ENCODE results near the gene NANS.
"Not testable (repeated sequence)": the region's sequence is repeated elsewhere in the genome, so short reads cannot be mapped to it uniquely, and the experiment has no call there.

The NANS gene

GRCh38 chr9:98039607-98040017 is 16.9 kb upstream of the NANS start:
- DNase-seq, result no peak

DNA sequence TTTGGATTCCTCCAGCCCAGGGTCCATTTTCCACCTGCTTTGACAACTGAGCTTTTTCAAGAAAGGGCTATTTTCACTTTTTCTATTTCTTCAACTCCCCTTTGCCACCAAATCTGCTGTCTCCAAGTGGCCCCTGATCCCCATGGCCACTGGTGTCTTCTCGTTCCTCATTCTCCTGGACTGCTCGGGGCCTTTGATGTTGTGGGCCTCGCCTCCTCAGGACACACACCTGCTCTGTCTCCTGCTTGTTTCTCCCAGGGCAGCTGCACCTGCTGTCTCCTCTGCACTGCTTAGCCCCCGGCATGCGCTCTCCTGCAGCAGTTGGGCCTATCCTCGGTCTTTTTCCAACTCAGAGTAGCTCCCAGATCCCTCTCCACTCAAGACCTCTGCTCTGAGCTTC is 16.3 kb upstream of the NANS start:
- DNase-seq, result no peak

- no peak for DNase-seq
Observed at GRCh38 chr9:98043915-98044314, 12.6 kb upstream of the NANS start.

GRCh38 chr9:98045234-98046179 is 11.0 kb upstream of the NANS start:
- peak; percentile 73 for DNase-seq

GRCh38 chr9:98046180-98046543 is 10.4 kb upstream of the NANS start:
- DNase-seq, result no peak

- DNase-seq, result no peak
Observed at GRCh38 chr9:98047002-98047401, 9.5 kb upstream of the NANS start.

DNA sequence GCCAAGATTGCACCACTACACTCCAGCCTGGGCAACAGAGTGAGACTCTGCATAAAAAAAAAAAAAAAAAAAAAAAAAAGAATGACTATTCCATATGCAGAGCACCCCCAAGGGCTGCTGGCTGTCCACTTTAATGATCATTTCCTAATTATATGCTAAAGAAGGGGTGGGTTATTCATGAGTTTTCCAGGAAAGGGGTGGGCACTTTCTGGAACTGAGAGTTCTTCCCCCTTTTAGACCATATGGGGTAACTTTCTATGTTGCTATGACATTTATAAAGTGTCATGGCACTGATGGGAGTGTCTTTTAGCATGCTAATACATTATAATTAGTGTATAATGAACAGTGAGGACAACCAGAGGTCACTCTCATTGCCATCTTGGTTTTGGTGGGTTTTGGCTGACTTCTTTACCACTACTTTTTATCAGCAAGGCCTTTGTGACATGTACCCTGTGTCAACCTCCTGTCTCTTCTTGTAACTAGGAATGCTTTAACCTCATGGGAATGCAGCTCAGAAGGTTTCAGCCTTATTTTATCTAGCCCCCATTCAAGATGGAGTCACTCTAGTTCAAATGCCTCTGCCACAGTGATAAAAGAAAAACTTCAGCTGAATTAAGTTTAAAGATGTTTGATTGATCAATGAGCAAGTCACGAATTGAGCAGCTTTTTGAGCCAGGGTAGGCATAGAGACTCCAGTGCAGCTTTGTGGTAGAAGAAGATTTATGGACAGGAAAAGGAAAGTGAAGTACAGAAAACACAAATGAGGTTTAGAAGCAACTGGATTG is 7.1 kb upstream of the NANS start:
- no peak for DNase-seq

GRCh38 chr9:98050351-98050750 is 6.2 kb upstream of the NANS start:
- no peak for DNase-seq

- DNase-seq, result no peak
Observed at GRCh38 chr9:98054376-98054951, 2.1 kb upstream of the NANS start.

- DNase-seq, result no peak
Observed at GRCh38 chr9:98057138-98057799, 737 bp downstream of the NANS start.

DNA sequence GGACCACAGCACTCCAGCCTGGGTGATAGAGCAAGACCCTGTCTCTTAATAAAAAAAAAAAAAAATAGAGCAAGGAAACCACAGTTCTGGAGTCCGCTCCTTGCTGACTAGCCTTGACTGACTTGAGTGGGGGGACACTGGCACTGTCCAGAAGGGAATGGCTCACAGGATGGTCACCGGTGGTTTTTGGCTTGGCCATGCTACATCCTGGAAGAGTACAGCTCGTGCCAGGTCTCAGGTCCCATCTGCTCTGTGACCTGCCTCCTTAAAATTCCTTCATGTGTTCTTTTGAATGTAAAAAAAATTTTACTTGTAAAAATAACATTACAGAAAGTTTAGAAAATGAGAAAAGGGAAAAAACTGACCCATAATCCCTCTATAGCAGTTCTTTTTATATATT is 5.6 kb downstream of the NANS start:
- DNase-seq, result no peak

DNA sequence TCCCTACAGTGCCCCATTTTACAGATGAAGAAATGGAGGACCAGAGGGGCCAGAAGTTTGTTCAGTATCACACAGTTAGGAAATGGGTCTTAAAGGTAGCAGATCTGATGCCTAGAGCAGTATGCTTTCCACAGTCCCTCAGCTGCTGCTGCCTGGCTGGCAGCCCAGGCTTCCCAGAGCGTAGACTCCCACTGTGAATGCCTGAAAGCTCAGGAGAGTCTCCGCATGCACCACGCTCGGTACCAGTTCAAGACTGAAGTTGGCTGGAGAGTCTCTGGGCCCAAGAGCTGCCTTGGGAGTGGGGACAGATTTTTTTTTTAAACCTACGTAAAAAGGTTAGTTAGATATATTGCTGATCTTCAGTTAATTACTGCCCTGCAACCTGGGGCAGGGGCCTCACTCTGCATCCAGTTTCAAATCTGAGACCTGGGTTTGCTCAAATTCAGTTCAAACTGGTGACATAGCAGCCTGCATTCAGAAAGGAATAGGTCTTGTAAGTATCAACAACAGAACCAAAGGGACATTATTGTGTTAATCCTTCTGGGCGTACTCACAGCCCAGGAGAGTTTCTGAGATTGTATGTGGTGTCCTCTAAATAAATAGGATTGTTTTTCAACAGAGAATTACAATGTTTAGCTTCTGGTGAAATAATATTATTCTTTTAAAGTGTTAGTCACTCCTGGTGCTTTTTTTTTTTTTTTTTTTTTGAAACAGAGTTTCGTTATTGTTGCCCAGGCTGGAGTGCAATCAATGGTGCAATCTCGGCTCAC is 8.3 kb downstream of the NANS start:
- no peak for DNase-seq

DNA sequence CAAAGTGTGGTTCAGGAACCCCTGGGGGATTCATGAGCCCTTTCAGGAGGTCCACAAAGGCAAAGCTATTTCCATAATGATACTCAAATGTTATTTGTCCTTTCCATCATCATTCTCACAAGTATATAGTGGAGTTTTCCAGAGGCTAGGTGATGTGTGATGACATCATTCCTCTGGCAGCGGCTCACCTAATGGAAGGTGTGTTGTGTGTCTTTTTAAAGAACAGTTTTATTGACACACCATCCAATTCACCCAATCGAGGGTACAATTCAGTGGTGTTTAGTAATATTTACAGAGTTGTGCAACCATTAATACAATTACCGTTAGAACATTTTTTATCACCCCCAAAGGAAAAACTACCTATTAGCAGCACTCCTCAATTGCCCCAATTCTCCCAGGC is 9.7 kb downstream of the NANS start:
- DNase-seq, result no peak

DNA sequence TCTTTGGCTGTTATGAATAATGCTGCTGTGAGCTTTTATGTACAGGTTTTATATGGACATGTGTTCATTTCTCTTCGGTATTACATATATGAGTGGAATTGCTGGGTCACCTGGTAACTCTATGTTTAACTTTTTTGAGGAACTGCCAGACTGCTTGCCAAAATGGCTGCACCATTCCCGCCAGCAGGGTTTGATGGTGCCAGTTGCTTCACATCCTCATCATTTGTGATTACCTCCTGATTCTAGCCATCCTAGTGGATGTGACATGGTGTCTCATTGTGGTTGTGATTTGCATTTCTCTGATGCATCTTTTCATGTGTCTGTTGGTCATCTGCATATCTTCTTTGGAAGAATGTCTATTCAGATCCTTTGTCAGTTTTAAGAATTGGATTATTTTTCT is 10.7 kb downstream of the NANS start:
- DNase-seq, result no peak

DNA sequence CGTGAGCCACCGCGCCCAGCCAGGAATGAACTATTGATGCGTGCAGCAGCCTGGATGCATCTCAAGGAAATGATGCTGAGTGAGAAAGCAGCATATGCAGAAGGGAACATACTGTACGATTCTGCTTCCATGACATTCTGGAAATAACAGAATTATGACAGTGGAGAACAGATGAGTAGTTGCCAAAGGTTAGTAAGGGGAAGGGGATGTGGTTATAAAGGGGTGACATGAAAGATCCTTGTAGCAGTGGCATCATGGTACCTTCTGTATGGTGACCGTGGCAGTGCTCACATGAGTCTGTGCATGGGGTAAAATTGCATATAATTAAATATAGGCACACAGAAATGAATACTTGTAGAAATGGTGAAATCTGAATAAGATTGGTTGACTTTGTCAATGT is 13.0 kb downstream of the NANS start:
- no peak for DNase-seq

DNA sequence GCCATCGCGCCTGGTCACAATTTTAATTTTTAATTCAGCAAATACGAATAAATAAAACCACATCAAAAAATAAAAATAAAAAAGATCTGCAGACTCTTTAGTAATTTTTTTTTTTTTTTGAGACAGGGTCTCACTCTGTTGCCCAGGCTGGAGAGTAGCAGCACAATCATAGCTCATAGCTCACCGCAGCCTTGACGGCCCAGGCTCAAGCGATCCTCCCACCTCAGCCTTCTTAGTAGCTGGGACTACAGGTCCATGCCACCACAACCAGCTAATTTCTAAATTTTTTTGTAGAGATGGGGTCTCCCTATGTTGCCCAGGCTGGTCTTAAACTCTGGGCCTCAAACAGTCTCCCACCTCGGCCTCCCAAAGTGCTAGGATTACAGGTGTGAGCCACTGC is 14.2 kb downstream of the NANS start:
- no peak for DNase-seq

DNA sequence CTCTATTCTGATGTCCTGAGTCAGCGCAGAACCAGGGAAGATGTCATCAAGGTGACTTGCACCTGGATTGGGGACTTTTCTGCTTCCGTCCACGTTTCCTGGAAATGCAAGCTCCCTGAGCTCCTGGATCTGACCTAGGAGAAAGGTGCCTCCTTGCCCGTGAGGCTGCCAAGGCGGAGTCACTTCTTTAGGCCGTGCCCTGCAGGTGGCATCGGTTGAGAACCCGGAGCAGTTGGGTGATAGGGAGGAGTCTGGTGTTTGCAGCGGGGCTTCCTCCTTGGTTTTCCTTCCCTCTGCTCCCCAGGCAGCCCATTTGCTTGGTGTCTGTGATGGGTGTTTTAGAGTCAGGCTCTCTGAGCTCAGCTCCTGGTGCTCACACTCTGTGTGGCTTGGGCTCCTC is 15.2 kb downstream of the NANS start:
- DNase-seq, result no peak

GRCh38 chr9:98074115-98074990 is 17.8 kb downstream of the NANS start:
- DNase-seq, result peak; percentile 60

DNA sequence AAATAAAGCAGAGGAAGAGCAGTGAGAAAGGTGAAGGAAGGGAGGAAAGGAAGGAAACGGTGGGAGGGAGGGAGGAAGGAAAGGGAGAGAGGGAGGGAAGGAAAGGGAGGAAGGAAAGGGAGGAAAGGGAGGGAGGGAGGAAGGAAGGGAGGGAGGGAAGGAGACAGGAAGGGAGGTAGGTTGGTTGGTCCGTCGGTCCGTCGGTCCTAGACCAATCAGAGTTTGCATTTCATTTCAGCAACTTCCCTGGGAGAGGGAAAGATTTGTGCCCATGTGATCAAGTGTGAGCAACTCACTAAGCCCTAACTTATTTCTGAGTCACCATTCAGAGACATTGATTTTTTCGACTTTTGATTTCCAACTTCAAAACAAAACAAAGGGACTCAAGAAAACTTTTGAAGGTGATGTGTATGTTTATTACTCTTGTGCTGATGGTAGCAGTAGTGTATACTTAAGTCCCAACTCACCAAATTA is 18.8 kb downstream of the NANS start:
- DNase-seq, result no peak

- not testable (repeated sequence) for DNase-seq
Observed at GRCh38 chr9:98076514-98076890, 20.0 kb downstream of the NANS start.

DNA sequence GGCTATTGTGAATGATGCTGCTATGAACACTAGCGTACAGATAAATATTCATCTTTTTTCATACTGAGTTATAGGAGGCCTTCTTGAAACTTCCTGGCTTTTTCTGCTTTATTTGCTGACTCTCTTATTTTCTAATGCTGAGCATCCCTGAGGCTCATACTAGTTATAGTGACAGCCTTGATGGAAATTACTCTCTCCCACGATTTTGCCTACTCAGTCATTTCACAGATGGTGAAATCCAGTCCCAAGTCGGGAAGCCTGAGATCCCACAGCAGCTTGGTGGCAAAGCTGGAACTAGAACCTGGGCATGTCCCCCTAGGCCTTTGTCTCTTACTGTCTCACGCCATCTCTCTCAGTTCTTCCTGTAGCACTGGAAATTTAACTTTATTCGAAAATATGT is 22.4 kb downstream of the NANS start:
- no peak for DNase-seq
